GM23338 (cell line): Measurements from ENCODE around the gene ANKRD11. TPM values are rescaled to one million over a fixed set of nuclear protein-coding genes. Genes with fewer than 3 reads are reported as not detected.

Experiments used
- ATAC-seq: fragments of 200-7000 bp; cut with Tn5 transposase; 3 replicates; pipeline ENCODE4 v1.9.1; 2020
- DNase-seq: peaks from one replicate; pipeline ENCODE4 v3.0.0-alpha.2; 2015; ENCODE audit warnings: low spot score
- H2AFZ ChIP-seq: fragments of 200-600 bp; sonication (generic); 2 replicates; pipeline ENCODE4 v1.8.0; 2016; ENCODE audit warnings: antibody characterized with exemption, mild to moderate bottlenecking, moderate library complexity
- H3F3A ChIP-seq: fragments of 200-600 bp; sonication (generic); replicated peaks from 2 replicates; pipeline ENCODE4 v1.8.0; 2017; ENCODE audit warnings: antibody characterized with exemption, mixed run types, low read depth
- H3K27ac ChIP-seq: fragments of 200-600 bp; sonication (generic); 2 replicates; pipeline ENCODE4 v1.6.1; 2016; ENCODE audit warnings: low read depth
- H3K27me3 ChIP-seq: fragments of 200-600 bp; sonication (generic); 2 replicates; pipeline ENCODE4 v1.8.0; 2016; ENCODE audit warnings: mild to moderate bottlenecking, mixed run types, moderate library complexity; ENCODE audit not compliant: insufficient read depth
- H3K36me3 ChIP-seq: fragments of 200-600 bp; sonication (generic); 2 replicates; pipeline ENCODE4 v1.8.0; 2016; ENCODE audit warnings: mild to moderate bottlenecking; ENCODE audit not compliant: insufficient read depth
- H3K4me1 ChIP-seq: fragments of 200-600 bp; sonication (generic); 2 replicates; pipeline ENCODE4 v1.8.0; 2016; ENCODE audit warnings: mild to moderate bottlenecking, moderate library complexity; ENCODE audit not compliant: insufficient read depth
- H3K4me2 ChIP-seq: fragments of 200-600 bp; sonication (generic); 2 replicates; pipeline ENCODE4 v1.7.1; 2017; ENCODE audit warnings: mixed run types
- H3K4me3 ChIP-seq: fragments of 200-600 bp; sonication (generic); 2 replicates; pipeline ENCODE4 v1.6.1; 2016; ENCODE audit warnings: mixed run types
- H3K79me2 ChIP-seq: fragments of 200-600 bp; sonication (generic); replicated peaks from 2 replicates; pipeline ENCODE4 v1.8.0; 2017; ENCODE audit warnings: mild to moderate bottlenecking; ENCODE audit not compliant: insufficient read depth
- H3K9me2 ChIP-seq: fragments of 200-600 bp; sonication (generic); 2 replicates; pipeline ENCODE4 v1.8.0; 2017; ENCODE audit not compliant: insufficient read depth
- H4K20me1 ChIP-seq: fragments of 200-600 bp; sonication (generic); replicated peaks from 2 replicates; pipeline ENCODE4 v1.8.0; 2017; ENCODE audit warnings: mild to moderate bottlenecking; ENCODE audit not compliant: insufficient read depth
- H3K27ac Mint-ChIP-seq: 2 replicates; pipeline ENCODE4 v1.8.0; 2020; ENCODE audit warnings: inconsistent platforms, mild to moderate bottlenecking, moderate library complexity, mixed read lengths
- H3K27me3 Mint-ChIP-seq: 3 replicates; pipeline ENCODE4 v1.8.0; 2022; ENCODE audit warnings: low read depth, mild to moderate bottlenecking, moderate library complexity, mixed read lengths, inconsistent platforms; ENCODE audit not compliant: insufficient read depth, poor library complexity
- H3K36me3 Mint-ChIP-seq: 3 replicates; pipeline ENCODE4 v1.8.0; 2021; ENCODE audit warnings: low read depth, mild to moderate bottlenecking, inconsistent platforms, moderate library complexity, mixed read lengths
- H3K4me1 Mint-ChIP-seq: 3 replicates; pipeline ENCODE4 v1.8.0; 2020; ENCODE audit warnings: mild to moderate bottlenecking, inconsistent platforms, mixed read lengths
- H3K4me3 Mint-ChIP-seq: 3 replicates; pipeline ENCODE4 v1.8.0; 2021; ENCODE audit warnings: moderate library complexity, mild to moderate bottlenecking, inconsistent platforms, mixed read lengths
- H3K9me3 Mint-ChIP-seq: 3 replicates; pipeline ENCODE4 v1.8.0; 2020; ENCODE audit warnings: moderate library complexity, mild to moderate bottlenecking, inconsistent platforms, mixed read lengths
- EZH2 ChIP-seq: fragments of 200-600 bp; sonication (generic); IDR thresholded peaks from one replicate; pipeline ENCODE4 v1.8.0; 2017; ENCODE audit warnings: antibody characterized with exemption, mild to moderate bottlenecking, low read depth; ENCODE audit not compliant: unreplicated experiment
- EZH2phosphoT487 ChIP-seq: fragments of 200-600 bp; sonication (generic); IDR thresholded peaks from one replicate; pipeline ENCODE4 v1.8.1; 2018; ENCODE audit warnings: antibody characterized with exemption; ENCODE audit not compliant: unreplicated experiment
- NANOG ChIP-seq: IDR thresholded peaks from 2 replicates; pipeline ENCODE4 v1.6.1; 2016; ENCODE audit warnings: antibody characterized with exemption, borderline replicate concordance
- ZNF114 ChIP-seq: fragments of 250-450 bp; sonication (Bioruptor Pico); IDR thresholded peaks from 2 replicates; pipeline ENCODE4 v1.5.0; 2020; ENCODE audit warnings: mild to moderate bottlenecking, moderate library complexity
- ZNF331 ChIP-seq: fragments of 250-450 bp; sonication (Bioruptor Pico); IDR thresholded peaks from 2 replicates; pipeline ENCODE4 v1.5.0; 2020; ENCODE audit warnings: low read depth, mild to moderate bottlenecking, moderate library complexity
- polyA plus RNA-seq: library from polyadenylated mRNA; unstranded; fragments of >200 nt; fragmentation: Nextera tagmentation; extraction: Ambion mirVana; gene quantifications from 2 replicates; pipeline ENCODE4 v1.2.1, GENCODE V29; 2016
- total RNA-seq: library from RNA; depleted of rRNA; stranded (reverse); fragments of >200 nt; shearing (Covaris generic); gene quantifications from 2 replicates; pipeline ENCODE4 v1.2.3, GENCODE V29; 2014
- TF ChIP-seq, protein P1 (sequence below), 2 experiments: fragments of 200-600 bp in 1 of 2; sonication (generic) in 1 of 2; conservative IDR thresholded peaks; 2 replicates each; pipeline versions ENCODE4 v1.5.1 to v1.6.1; 2016 to 2017; ENCODE audit warnings: antibody characterized with exemption in 2 of 2, low read depth in 2 of 2, mild to moderate bottlenecking in 2 of 2, moderate library complexity in 1 of 2
- TF ChIP-seq, protein P2 (sequence below): IDR thresholded peaks from one replicate; pipeline ENCODE4 v1.6.1; 2018; ENCODE audit warnings: antibody characterized with exemption; ENCODE audit not compliant: unreplicated experiment

The ANKRD11 gene
- total and polyA plus RNA-seq, 2 experiments from 2014 or later, result 130 to 159 TPM

DNA sequence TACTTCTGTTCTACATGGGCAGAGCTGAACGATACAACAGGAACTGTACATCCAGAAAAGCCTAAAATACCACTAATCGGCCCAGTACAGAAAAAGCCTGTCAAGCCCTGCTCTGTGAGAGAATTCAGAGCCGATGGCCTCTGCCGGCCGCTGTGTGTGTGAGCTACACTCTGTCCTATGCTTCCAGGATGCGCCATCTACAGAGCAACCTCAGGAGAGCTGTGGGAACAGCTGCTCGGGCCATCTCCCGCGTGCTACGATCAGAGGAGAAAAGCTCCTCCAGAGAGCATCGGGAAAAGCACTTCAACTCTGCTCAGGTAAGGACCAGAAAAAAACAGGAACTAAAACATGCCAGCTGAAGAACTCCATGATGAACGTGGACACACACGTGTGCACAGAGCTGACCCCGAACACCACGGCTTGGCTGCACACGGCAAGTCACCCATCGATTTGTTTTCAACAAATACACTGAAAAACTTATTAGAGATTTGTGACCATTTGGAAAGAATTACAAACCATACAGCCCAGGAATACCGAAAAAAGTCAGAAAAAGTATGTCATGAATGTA lies 115.9 kb downstream of the ANKRD11 start:
- H3K27me3 Mint-ChIP-seq, result peaks cover 22% of the 10 kb centered on the region
- no peak for TF ChIP-seq NANOG
- TF ChIP-seq, protein P1, sequence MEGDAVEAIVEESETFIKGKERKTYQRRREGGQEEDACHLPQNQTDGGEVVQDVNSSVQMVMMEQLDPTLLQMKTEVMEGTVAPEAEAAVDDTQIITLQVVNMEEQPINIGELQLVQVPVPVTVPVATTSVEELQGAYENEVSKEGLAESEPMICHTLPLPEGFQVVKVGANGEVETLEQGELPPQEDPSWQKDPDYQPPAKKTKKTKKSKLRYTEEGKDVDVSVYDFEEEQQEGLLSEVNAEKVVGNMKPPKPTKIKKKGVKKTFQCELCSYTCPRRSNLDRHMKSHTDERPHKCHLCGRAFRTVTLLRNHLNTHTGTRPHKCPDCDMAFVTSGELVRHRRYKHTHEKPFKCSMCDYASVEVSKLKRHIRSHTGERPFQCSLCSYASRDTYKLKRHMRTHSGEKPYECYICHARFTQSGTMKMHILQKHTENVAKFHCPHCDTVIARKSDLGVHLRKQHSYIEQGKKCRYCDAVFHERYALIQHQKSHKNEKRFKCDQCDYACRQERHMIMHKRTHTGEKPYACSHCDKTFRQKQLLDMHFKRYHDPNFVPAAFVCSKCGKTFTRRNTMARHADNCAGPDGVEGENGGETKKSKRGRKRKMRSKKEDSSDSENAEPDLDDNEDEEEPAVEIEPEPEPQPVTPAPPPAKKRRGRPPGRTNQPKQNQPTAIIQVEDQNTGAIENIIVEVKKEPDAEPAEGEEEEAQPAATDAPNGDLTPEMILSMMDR (conservative IDR thresholded peaks at IDR 0.05; ENCODE audit: low read depth in 2 of 2), result peak in 1 of 2 experiments; percentile 38; a peak in 2 of 4 replicates
- H3K79me2 ChIP-seq, result peaks cover 100% of the 10 kb centered on the region
- no peak overlapping the region for H3K4me3 Mint-ChIP-seq
- no peaks in the 10 kb centered on the region for H3K27me3 ChIP-seq
- H3K9me3 Mint-ChIP-seq, result no peaks in the 10 kb centered on the region; the same call in 2 of the 3 replicates
- ATAC-seq (peak; percentile 82), DNase-seq (peak; percentile 79)
- no peaks in the 10 kb centered on the region for H3K36me3 ChIP-seq
- no peak overlapping the region; the same call in 1 of the 2 replicates for H3K27ac Mint-ChIP-seq
- H3F3A ChIP-seq, result peaks cover 8% of the 10 kb centered on the region; the same call in 1 of the 2 replicates
- H3K27ac ChIP-seq, result peak overlapping the region; percentile 53; the same call in 1 of the 2 replicates
- peaks cover 91% of the 10 kb centered on the region for H4K20me1 ChIP-seq
- peaks cover 51% of the 10 kb centered on the region for H3K4me1 ChIP-seq
- H3K4me1 Mint-ChIP-seq, result peaks cover 80% of the 10 kb centered on the region
- H2AFZ ChIP-seq, result no peak overlapping the region
- H3K4me2 ChIP-seq, result 0 out of 2 replicates have a peak overlapping the region, but pooled peaks have one; percentile 21
- no peak overlapping the region for H3K4me3 ChIP-seq
- no peaks in the 10 kb centered on the region for H3K9me2 ChIP-seq
- peaks cover 11% of the 10 kb centered on the region; the same call in 2 of the 3 replicates for H3K36me3 Mint-ChIP-seq

DNA sequence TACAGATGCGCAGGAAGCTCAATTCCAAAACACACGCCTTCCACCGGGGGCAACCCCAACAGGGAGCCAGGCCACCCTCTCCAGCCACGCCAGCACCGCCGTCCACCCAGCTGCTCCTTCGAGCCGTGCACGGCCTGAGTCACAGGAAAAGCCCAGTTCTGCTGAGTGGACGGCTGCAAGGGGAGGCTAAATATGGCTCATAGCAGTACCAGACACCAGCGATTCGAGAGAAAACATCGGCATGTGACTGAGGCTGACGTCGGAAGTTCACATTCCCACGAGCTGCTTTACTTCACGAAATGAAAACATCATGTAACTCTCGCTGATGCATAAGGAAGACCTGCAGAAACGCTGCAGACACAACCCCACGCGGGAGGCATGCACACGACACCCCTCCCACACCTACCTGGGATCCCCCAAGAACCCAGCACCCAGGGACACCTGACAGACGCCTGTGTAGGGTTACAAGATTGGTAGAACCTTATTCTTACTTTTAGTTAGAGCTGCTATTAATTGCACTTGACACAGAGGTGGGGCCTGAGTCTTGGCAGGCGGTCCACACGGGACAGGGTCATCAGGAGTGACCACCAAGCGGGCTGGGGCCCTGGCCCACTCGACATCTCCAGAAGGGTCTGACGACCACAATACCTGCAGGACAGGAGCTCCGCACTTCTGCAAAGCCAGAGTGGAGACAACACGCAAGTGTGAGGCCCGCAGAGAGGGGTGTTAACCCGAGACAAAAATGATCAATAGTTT lies 116.8 kb downstream of the ANKRD11 start:
- Histone ChIP-seq H3K4me3 (no peak overlapping the region), H3K4me1 (peaks cover 52% of the 10 kb centered on the region), H3K36me3 (no peaks in the 10 kb centered on the region), H3K9me2 (no peaks in the 10 kb centered on the region), H3K79me2 (peaks cover 100% of the 10 kb centered on the region), H2AFZ (no peak overlapping the region), H4K20me1 (peaks cover 90% of the 10 kb centered on the region), H3F3A (peaks cover 8% of the 10 kb centered on the region; the same call in 1 of the 2 replicates), H3K4me2 (no peak overlapping the region), H3K27me3 (no peaks in the 10 kb centered on the region), H3K27ac (no peak overlapping the region)
- Mint-ChIP-seq H3K9me3 (no peaks in the 10 kb centered on the region; the same call in 2 of the 3 replicates), H3K36me3 (peaks cover 11% of the 10 kb centered on the region), H3K4me3 (no peak overlapping the region), H3K4me1 (peaks cover 83% of the 10 kb centered on the region), H3K27ac (no peak overlapping the region), H3K27me3 (peaks cover 24% of the 10 kb centered on the region)
- DNase-seq (no peak), ATAC-seq (no peak)
- TF ChIP-seq ZNF331 (CRISPR knock-in tag), result no peak

DNA sequence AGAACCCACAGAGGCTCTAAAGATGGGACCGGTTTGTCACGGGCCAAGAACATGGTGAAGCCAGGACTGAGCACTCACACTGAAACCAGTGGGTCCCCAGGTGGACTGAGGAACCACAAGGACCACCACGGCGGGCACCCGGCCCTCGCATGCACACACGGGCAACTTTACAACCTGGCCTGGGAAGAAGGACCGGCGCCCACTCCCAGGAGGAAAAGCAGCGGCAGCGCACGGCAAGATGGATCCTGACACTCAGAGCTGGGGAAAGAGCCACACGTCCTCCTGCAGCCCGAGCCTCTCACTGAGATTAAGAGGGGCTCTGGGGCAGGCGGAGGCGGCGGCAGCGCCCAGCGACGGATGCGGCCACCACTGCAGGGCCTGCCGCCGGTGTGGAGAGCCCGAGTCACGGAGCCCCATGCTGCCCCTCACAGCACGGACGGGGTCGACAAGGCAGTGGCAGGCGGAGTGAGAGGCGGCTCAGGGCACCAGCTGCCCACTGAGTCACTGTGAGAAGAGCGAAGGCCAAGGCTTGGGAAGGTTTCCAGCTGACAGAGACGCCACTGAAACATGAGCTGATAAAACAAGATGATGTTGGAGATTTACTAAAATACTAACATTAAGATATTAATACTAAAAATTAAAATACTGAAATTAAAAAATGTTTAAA lies 118.3 kb downstream of the ANKRD11 start:
- peaks cover 77% of the 10 kb centered on the region for H3K4me1 Mint-ChIP-seq
- Histone ChIP-seq H2AFZ (no peak overlapping the region), H3K27me3 (no peaks in the 10 kb centered on the region), H3F3A (peaks cover 8% of the 10 kb centered on the region; the same call in 1 of the 2 replicates), H3K27ac (no peak overlapping the region), H3K9me2 (no peaks in the 10 kb centered on the region), H3K79me2 (peaks cover 100% of the 10 kb centered on the region), H3K4me1 (peaks cover 50% of the 10 kb centered on the region), H3K4me2 (no peak overlapping the region), H3K4me3 (no peak overlapping the region), H3K36me3 (no peaks in the 10 kb centered on the region), H4K20me1 (peaks cover 87% of the 10 kb centered on the region)
- H3K4me3 Mint-ChIP-seq, result no peak overlapping the region
- no peak overlapping the region for H3K27ac Mint-ChIP-seq
- no peaks in the 10 kb centered on the region; the same call in 2 of the 3 replicates for H3K9me3 Mint-ChIP-seq
- peaks cover 11% of the 10 kb centered on the region for H3K36me3 Mint-ChIP-seq
- ATAC-seq, result no peak
- peaks cover 31% of the 10 kb centered on the region for H3K27me3 Mint-ChIP-seq
- DNase-seq, result no peak
- TF ChIP-seq, protein P2, sequence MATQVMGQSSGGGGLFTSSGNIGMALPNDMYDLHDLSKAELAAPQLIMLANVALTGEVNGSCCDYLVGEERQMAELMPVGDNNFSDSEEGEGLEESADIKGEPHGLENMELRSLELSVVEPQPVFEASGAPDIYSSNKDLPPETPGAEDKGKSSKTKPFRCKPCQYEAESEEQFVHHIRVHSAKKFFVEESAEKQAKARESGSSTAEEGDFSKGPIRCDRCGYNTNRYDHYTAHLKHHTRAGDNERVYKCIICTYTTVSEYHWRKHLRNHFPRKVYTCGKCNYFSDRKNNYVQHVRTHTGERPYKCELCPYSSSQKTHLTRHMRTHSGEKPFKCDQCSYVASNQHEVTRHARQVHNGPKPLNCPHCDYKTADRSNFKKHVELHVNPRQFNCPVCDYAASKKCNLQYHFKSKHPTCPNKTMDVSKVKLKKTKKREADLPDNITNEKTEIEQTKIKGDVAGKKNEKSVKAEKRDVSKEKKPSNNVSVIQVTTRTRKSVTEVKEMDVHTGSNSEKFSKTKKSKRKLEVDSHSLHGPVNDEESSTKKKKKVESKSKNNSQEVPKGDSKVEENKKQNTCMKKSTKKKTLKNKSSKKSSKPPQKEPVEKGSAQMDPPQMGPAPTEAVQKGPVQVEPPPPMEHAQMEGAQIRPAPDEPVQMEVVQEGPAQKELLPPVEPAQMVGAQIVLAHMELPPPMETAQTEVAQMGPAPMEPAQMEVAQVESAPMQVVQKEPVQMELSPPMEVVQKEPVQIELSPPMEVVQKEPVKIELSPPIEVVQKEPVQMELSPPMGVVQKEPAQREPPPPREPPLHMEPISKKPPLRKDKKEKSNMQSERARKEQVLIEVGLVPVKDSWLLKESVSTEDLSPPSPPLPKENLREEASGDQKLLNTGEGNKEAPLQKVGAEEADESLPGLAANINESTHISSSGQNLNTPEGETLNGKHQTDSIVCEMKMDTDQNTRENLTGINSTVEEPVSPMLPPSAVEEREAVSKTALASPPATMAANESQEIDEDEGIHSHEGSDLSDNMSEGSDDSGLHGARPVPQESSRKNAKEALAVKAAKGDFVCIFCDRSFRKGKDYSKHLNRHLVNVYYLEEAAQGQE, result no peak
- no peak for TF ChIP-seq EZH2phosphoT487
- TF ChIP-seq EZH2, result no peak
- no peak for TF ChIP-seq ZNF331 (CRISPR knock-in tag)
- no peak for TF ChIP-seq ZNF114 (CRISPR knock-in tag)
- TF ChIP-seq NANOG, result no peak
- TF ChIP-seq, protein P1 (conservative IDR thresholded peaks at IDR 0.05; ENCODE audit: low read depth in 2 of 2), result no peak
